Measurements from ENCODE around the gene MIPOL1.

GRCh38 chr14:37411079-37411735 is 213.5 kb downstream of the MIPOL1 start:
- TF ChIP-seq, protein P1, sequence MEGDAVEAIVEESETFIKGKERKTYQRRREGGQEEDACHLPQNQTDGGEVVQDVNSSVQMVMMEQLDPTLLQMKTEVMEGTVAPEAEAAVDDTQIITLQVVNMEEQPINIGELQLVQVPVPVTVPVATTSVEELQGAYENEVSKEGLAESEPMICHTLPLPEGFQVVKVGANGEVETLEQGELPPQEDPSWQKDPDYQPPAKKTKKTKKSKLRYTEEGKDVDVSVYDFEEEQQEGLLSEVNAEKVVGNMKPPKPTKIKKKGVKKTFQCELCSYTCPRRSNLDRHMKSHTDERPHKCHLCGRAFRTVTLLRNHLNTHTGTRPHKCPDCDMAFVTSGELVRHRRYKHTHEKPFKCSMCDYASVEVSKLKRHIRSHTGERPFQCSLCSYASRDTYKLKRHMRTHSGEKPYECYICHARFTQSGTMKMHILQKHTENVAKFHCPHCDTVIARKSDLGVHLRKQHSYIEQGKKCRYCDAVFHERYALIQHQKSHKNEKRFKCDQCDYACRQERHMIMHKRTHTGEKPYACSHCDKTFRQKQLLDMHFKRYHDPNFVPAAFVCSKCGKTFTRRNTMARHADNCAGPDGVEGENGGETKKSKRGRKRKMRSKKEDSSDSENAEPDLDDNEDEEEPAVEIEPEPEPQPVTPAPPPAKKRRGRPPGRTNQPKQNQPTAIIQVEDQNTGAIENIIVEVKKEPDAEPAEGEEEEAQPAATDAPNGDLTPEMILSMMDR (IDR thresholded peaks at IDR 0.05): no peak
- no peak for TF ChIP-seq POLR2A (IDR thresholded peaks at IDR 0.05)
